ENCODE measurements around the gene PRKCSH.

Gene PRKCSH

GRCh38 chr19:11499220-11499726 lies 63.8 kb downstream of the PRKCSH start:
- peaks cover 8% of the 10 kb centered on the region for H3K36me3 ChIP-seq (replicated peaks)
- DNase-seq: no peak
- no peak for TF ChIP-seq CTCF (IDR thresholded peaks at IDR 0.05; ENCODE audit: low read depth, low read length, missing control alignments)
- H3K4me3 ChIP-seq (ENCODE audit: low read depth, low read length): no peak overlapping the region
- no peak overlapping the region for H3K27ac ChIP-seq
- H3K27me3 ChIP-seq (replicated peaks): no peaks in the 10 kb centered on the region
- in situ Hi-C loops (cut with HindIII; ENCODE audit: low pct_ligation_motif_present, low sequenced_read_pairs): no loop called here

GRCh38 chr19:11499890-11500420 lies 64.5 kb downstream of the PRKCSH start:
- in situ Hi-C loops (cut with HindIII; ENCODE audit: low pct_ligation_motif_present, low sequenced_read_pairs): no loop called here
- Histone ChIP-seq H3K27me3 (replicated peaks) (no peaks in the 10 kb centered on the region), H3K27ac (no peak overlapping the region), H3K4me3 (ENCODE audit: low read depth, low read length) (no peak overlapping the region), H3K36me3 (replicated peaks) (peaks cover 7% of the 10 kb centered on the region)
- no peak for TF ChIP-seq CTCF (IDR thresholded peaks at IDR 0.05; ENCODE audit: low read depth, low read length, missing control alignments)
- no peak for DNase-seq
